ENCODE measurements around the gene PXMP4.

Gene PXMP4

DNA sequence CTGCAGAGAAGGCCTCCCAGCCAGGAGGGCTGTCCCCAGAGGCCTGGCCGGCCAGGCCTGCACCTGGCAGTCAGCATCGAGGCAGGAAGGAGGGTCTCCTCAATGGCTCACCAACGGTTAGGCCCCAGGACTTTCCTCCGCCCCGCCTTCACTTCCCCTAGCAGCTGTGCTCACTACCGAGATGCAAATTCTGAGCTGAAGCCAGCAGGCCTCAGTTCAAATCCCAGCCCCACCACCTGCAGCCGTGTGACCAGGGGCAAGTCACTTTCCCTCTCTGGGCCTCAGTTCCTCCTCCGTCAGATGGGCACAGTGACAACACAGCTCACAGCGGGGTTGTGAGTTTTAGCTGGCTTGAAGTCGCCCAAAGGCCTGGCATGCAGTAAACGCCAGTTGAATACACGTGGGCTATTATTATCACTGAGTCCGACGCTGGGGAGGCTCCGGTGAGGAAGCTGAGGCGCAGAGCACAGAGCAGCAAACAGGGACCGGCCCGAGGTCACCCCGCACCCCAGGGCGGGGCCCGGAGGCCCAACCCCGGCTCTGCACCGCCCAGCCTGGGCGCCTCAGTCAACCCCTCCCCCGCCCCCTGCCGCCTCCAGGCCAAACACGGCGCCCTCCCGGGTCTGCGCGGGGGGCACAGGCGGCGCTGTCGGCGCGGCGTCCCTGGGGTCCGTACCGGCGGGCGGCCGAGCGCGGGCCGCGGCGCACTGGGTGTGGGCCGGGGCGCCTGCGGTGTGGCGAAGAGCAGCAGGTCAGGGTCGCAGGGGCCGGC, 34.6 kb downstream of the PXMP4 start:
- peak overlapping the region; percentile 72 for H3K4me3 ChIP-seq (ENCODE audit: low read depth, low read length)

DNA sequence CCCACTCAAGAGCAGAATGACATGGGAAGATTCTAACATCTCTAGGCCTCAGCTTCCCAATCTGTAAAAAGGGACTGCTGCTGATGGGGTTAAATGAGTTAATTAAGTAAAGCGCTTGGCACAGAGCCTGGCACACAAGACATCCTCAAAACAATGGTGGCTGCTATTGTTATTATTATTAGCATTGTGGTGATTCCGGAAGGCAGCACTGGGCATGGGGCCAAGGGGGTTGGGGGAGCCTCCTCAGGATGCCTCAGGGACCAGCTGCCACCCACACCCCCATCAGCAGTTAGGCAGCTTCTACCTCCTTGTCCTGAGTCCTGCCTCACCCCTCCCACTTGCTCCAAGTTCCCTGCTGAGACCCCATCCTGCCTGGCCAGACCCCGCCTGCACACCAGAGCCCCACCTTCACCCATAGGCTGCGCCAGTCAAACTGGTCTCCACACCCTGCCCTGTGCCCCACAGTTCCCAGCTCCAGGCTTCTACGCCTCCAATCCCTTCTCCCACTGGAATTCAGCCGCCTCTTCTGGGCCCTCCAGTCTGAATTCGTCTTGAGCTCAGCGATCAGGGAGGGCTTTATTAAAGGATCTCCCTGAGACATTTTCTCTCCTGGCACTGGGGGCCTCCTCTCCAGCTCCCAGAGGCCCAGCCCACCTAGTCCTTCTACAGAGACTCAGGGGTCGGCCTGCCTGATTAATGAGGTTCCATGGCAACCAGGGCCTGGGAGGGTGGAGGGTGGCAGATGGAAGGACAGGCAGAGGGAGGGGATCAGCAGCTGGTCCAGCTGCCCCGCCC, 35.4 kb downstream of the PXMP4 start:
- H3K4me3 ChIP-seq (ENCODE audit: low read depth, low read length) = peak overlapping the region; percentile 72

DNA sequence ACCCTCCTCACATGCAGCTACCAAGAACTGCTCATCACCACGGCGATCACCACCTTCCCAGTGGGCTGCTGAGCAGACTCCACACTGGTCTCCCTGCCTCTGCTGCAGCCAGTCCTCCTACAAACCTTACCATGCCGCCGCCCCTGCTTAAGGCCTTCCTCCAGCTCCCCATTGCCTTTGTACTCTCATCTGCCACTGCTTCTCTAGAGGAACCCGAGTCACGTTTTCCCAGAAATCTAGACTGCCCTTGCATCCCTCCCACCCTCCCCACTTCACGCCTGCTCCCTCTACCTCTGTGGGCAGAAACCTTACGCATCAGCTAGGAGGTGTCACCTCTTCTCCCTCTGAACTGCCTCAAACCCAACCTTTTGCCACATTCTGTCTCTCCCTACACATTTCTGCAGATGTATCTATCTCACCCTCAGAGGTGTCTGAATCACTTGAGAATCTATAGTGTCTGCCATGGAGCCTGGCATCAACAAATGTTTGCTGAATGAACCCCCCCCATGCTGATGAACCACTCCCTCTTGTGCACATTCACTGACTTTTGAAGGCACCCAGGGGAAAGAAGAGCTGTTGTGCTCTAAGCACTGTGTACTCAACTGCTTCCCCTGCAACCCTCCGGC, 38.3 kb downstream of the PXMP4 start:
- no peak overlapping the region for H3K4me3 ChIP-seq (ENCODE audit: low read depth, low read length)

DNA sequence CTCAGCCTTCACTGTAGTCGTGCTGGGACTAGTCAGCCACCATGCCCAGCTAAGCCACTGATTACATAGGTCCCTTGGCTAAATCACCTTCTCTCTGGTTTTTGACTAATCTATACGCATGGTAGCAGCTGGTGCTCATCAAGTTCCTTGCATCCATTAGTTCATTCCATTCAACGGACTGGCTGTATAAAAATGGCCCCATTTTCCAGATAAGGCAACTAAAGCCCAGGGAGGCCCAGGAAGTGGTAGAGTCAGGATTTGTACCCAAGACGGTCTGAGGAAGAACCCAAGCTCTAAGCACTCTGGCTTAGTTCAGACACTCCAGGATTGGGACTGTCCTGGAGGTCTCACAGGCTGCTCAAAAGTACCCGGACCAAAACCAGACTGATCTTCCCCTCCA, 38.8 kb downstream of the PXMP4 start:
- no peak overlapping the region for H3K4me3 ChIP-seq (ENCODE audit: low read depth, low read length)

DNA sequence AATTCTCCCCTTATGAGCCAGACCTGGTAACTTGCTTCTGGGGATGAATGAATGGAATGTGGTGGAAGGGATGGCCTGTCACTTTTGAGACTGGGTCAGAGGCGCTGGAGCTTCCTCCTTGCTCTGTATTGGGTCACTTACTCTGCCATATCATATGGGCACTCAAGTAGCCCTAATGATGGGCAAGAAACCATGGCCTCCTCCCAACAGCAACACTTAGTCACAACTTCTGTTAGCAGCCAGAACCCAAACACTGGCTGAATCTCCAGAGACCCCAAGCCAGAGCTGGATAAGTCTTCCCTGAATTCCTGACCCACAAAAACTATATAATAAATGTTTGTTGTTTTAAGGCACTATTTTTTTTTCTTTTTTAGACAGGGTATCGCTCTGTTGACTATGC, 39.4 kb downstream of the PXMP4 start:
- H3K4me3 ChIP-seq (ENCODE audit: low read depth, low read length) = no peak overlapping the region

DNA sequence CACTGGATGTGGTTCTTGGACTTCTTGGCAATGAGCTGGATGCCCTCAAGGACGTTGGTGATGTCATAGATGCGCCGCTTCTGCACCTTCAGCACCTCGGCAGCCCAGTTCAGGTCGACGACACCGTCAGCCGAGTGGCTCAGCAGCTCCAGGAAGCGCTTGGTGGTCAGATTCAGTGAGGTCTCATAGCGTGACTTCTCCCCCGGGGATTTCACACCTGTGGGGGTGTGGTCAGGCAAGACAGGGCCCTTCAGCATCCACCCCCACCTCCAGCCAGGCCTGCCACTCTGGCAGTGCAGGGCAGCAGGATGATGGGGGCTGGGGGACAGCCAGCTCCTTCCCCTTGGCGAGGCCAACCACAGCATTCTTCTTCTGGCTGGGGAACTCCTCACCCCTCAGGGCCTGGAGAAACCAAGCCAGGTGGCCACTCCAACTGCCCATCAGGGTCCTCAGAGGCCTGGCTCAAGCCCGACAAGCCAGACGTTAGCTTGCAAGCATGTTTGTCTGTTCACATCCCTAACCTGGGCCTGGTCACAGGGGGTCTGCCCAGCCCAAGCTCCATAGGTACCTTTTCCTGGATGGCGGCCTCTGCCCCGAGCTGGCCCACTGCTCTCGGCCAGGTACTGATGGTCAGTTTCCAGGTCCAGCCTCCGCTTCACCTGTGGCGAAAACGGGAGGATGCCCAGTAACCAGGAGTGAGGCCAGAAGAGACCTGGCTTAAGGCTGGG, 40.2 kb downstream of the PXMP4 start:
- H3K4me3 ChIP-seq (ENCODE audit: low read depth, low read length) = no peak overlapping the region

DNA sequence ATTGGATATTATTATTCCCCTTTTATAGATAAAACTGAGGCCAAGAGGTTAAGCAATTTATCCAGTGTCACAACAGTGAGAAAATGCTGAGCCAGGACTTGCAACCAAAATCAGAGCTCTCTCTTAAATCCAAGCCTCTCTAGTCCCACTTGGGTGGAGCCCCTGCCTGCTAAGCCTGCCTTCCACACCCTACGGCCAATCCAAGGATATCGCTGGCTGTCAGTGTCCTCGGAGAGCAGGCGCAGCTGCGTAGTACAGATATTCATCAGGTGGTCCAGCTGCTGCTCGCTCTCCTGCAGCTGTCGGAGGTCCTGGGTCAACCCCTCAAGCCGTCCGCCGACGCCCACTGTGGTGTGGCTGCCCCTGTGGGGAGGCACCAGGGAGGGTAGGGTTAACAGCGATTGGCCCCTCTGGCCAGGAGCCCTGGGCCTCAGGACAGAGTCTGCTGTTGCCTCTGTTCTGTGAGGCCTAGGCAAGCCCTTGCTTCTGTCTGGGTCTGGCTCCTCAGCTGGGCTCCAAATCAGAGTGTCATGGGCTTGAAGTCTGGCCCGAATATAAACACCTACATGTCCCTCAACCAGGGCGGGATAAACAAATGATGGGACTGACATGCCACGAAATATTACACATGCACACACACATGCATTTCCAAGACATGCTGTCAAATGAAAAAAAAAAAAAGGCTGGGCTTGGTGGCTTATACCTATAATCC, 42.0 kb downstream of the PXMP4 start:
- H3K4me3 ChIP-seq (ENCODE audit: low read depth, low read length) = no peak overlapping the region

DNA sequence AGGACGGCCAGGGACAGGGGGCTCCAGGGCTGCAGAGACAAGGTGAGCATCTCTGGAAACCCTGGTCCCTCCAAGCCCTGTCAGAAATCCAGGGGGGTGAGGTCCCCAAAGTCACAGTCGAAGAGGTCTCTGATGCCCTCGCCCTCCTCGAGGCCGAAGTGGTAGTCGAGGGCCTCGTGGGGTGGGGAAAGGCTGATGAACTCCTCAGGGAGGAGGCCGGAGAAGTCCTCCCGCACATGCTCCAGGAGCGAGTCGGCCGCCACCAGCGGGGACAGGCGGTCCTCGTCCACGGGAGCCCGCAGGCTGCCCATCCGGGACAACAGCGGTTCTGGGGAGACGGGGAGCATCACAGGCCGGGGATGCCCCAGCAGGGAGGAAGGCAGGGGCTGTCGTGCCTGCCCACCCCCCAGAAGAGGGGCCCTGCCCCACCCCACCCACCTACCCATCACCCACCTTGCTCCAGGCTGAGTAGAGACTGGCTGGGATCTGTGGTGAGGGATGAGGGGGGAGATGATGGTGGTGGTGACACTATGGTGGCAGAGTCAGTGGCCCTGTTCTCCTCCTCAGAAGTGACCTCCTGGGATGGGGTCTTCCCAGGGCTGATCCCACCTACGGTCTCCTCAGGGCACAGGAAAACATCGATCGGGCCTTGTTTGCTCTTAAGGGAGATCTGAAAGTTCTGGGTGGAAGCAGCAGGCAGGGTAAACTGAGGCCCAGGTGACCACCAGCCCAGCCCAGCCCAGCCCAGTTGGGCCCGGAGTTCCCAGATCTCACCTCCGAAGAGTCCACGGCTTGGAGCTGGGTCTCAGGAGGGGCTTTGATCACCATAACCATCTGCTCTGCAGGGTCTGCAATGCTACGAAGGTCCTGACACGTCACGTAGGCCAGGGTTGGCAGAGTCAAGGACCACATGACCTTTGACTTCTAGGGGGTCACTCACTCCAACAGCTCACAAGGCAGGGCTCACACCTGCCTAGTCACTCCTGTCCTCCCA, 43.2 kb downstream of the PXMP4 start:
- H3K4me3 ChIP-seq (ENCODE audit: low read depth, low read length) = no peak overlapping the region

DNA sequence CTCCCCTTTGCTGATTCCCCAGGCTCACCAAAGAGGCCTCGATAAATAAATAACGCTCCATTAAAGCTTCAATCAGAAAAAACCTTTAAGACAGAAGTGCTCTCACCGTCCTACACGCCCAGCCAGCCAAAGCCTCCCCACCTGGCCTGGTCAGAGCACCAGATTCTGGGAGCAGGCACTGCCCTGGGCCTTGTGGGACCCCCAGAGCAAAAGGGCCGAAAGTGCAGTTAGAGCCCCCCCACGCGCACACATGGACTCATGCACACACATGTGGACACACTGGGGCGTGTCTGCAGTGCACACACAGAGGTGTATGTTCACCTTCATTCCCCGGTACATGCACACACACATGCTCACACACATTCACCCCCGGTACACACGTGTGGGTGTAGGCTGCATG, 44.0 kb downstream of the PXMP4 start:
- H3K4me3 ChIP-seq (ENCODE audit: low read depth, low read length) = no peak overlapping the region

DNA sequence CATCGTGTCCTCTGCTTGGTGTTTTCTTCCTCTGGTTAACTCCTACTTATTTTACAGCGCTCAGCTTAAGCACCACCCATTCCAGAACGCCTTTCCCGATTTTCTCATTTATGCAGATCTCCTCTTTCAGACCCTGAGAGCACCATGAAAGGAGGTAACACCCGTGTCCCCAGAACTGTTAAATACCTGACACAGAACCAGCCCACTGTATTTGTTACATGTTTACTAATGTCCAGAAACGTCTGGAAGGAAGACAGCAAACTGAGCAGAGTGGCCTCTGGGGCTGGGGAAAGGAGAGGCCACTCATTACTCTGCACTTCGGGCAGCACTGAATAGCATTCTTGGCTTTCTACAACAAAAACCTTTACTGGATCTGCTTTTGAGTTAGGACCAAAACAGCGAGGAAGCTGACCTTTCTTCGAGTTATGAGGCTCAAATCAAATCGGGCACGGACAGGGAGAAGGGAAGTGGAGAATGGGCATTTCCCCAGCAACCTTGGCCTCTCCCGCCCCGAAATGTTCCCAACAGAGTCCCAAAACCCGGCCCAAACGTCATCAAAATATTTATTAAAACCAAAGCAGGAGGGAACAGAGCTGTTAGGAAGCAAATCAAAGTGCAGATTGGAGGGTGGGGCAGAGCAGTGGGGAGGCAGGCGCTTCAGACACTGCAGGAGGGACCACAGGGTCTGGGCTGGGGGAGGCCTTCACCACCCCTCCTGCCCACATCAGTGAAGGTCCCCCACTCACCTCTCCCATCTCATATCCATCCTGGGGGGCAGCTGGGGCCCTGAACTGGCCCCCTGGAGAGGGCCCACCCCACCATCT, 44.8 kb downstream of the PXMP4 start:
- no peak overlapping the region for H3K4me3 ChIP-seq (ENCODE audit: low read depth, low read length)

DNA sequence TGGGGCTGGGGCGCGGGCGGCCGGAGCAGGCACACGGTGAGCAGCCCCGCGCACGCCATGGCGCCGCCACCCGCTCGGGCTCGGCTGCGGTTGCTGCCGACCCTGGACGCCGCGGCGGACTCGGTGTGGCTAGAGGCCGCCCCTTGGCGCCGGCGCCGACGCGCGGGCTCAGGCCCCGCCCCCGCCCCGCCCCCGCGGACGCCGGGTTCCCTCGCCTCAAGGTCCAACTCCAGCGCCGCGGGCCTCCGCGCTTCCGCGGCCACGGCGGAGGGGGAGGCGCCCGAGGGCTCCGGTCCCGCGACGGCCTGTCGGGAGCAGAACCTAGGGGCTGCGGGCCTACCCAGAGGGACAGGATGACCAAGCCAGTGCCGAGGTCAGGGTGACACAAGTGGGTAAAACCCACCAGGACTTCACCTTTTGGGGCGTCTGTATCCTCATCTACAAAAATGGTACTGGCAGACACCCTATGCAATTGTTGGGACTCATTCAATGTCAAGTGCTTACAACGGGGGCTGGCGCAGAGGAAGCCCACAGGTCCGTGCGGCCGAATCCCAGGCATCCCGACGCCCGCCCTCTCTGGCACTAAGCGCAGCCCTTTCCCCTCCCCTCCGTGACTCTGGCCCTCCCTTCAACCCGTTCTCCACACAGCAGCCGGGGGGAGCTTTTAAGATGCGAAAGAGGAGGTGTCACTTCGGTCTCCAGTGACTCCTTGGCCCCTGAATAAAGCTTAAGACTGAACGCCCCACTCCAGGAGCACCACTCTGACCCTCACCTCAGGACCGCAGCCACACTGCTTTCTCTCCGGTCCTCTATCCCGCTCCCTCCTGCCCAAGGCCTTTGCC, 45.6 kb downstream of the PXMP4 start, which contains the start of gene NECAB3:
TSS of gene NECAB3 (minus strand) at position 135 of the 842 bp plus-strand sequence. CDS start at position 59, 76 bp downstream.
- peak within 1 kb of the TSS; percentile 62 for H3K4me3 ChIP-seq (ENCODE audit: low read depth, low read length)

DNA sequence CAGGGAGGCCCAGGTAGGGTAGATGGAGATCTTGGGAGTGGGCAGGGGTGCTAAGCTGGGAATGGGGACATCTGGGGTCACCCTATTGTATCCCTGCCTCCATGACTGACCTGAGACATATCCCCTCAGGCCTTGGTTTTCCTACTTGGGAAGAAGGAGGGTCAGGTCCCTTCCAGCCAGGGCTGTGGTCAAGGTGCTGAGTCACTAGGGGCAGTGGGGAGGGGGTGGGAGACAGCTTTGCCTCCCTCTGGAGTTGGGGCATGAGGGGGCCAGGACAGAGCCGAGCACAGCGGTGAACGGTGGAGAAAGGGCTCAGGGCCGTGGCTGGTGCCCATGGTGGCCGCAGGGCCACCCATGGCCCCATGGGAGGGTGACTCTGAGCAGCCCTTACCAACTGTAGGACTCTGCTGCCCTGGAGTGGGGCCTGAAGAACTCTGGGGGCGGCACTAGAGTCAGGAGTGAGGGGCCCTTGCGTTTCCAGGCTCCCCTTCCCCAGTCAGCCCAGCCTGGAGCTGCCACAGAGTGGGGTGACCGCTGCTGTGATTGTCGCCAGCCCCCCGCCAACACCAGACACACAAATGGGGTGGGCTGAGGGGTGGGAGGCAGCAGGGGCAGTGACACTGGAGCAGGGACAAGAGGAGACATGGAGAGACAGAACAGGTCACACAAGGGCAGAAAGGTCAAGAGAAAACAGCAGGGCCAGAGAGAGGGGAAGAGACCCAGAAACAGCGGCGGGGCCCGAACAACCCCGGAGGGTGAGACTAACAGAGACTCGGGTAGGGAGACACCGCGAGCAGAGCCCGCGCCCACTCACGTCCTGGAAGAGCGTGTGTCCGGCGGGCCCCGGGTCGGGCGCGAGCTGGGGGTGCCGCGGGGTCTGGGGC, 46.5 kb downstream of the PXMP4 start:
- peak overlapping the region; percentile 62 for H3K4me3 ChIP-seq (ENCODE audit: low read depth, low read length)

DNA sequence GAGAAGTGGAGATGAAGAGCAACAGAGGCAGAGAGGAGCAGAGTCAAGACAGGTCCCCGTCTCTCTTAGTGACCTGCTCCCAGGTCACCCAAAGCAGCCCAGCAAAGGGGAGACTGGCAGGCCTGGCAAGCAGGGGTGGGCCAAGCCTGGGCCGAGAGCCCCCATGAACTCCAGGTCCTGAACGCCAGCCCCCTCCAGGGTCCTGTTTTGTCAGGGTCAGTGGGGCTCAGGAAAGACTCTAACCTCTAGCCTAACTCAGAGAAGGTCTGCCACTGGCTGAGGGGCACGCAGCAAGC, 47.0 kb downstream of the PXMP4 start:
- H3K4me3 ChIP-seq (ENCODE audit: low read depth, low read length) = peak overlapping the region; percentile 62

DNA sequence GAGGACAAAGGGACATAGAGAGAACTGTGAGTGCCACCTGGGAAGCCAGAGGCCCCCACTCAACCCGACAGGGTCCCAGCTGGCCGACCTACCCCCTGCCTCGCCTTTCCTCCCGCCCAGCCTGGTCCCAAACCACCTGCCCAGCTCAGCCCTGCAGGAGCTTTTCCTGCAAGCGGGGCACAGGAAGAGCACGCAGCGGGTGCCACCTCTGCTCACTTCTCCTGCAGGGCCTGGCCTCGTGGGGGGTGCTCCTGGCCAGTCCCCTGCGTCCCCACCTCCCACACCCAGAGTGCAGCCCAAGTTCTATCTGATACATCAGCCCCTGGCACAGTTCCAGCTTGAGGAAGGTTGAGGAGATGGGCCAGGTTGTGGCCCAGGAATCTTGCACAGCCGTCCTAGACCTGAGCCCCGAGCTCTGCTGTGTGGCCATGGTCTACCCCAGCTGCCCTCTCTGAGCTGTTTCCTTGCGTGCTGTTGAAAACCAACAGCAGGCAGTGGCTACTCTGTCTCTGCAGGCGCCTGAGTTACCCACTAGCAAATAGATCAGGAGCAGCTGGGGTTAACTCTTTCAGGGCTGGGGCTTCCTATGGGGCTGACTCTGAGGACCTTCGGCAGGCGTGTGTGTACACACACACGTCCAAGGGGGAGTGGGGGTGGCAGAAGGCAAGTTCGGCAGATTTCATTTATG, 47.5 kb downstream of the PXMP4 start:
- H3K4me3 ChIP-seq (ENCODE audit: low read depth, low read length) = no peak overlapping the region

DNA sequence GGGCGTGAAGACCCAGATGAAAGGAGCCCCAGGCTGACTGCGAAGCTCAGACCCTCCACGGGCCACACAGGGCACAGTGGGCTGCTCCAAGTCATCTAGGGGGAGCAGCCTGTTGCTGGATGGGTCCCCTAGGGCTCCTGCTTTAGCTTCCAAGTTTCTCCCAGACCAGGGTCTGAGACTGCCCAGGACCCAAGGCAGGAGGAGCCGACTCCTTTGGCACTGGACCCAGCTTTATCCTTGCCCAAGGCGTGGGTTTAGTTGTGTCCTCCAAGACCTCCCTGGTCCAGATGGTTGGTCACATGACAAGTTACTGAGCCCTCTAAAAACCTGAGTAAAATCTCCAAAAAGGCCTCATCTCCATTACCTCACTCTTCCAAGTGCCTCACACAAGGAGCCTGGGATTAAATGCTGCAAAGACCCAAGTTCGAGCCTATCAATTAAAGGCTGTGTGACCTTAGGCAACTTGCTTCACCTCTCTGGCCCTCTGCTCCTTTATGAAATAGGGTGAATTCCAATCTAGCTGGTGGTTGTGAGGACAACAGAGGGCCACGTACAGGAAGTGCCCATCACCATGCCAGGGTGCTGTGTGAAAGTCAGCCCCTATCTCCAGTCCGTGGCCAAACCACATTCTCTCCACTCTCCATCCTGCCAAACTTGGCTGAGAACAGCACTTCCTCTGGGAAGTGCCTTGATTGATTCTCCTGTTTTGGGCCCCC, 48.4 kb downstream of the PXMP4 start:
- no peak overlapping the region for H3K4me3 ChIP-seq (ENCODE audit: low read depth, low read length)

Data from iPS-11a (cell line).